SJCRH30 (cell line): ENCODE results near the gene DCTN4. TPM values are rescaled to one million over a fixed set of nuclear protein-coding genes. Genes with fewer than 3 reads are reported as not detected.

Experiments
- DNase-seq, 2 experiments: peaks; one replicate each; pipeline ENCODE4 v3.0.0-alpha.2; 2015 to 2020
- H3K27ac ChIP-seq: fragments of 250-450 bp; sonication (Bioruptor Pico); 2 replicates; pipeline ENCODE4 v1.5.1; 2020; ENCODE audit warnings: mild to moderate bottlenecking, moderate library complexity
- H3K27me3 ChIP-seq: fragments of 250-450 bp; sonication (Bioruptor Pico); 2 replicates; pipeline ENCODE4 v1.5.1; 2020; ENCODE audit warnings: mild to moderate bottlenecking, moderate library complexity
- H3K36me3 ChIP-seq: fragments of 250-450 bp; sonication (Bioruptor Pico); 2 replicates; pipeline ENCODE4 v1.5.1; 2020; ENCODE audit warnings: mild to moderate bottlenecking, moderate library complexity
- H3K4me1 ChIP-seq: fragments of 250-450 bp; sonication (Bioruptor Pico); 2 replicates; pipeline ENCODE4 v1.5.1; 2020; ENCODE audit warnings: mild to moderate bottlenecking, moderate library complexity
- H3K4me3 ChIP-seq: fragments of 250-450 bp; sonication (Bioruptor Pico); 2 replicates; pipeline ENCODE4 v1.5.1; 2020; ENCODE audit warnings: mild to moderate bottlenecking, moderate library complexity
- H3K9me3 ChIP-seq: fragments of 250-450 bp; sonication (Bioruptor Pico); replicated peaks from 2 replicates; pipeline ENCODE4 v1.5.1; 2020; ENCODE audit warnings: mild to moderate bottlenecking, moderate library complexity
- total RNA-seq: library from RNA; depleted of rRNA; stranded (reverse); fragments of >200 nt; shearing (Covaris generic); gene quantifications from 2 replicates; pipeline ENCODE4 v1.2.3, GENCODE V29; 2014

Gene DCTN4
- total RNA-seq, 1 experiment from 2014 or later: 47.8 TPM

DNA sequence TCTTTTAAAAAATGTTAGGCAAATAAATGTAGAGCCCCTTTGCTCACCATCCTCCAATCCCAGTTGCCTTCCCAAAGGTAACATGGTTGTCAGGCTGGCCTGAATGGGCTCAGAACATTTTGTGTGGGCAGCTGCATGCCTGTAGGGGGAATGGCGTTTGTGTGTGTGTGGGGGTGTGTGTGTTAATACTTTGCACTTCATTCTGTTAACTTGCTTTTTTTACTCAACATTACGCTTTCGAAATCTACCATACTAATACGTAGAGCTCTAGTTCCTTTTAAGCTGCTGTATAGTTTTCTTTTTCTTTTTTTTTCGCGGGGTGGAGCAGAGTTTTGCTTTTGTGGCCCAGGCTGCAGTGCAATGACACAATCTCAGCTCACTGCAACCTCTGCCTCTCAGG lies 83.7 kb downstream of the DCTN4 start:
- Histone ChIP-seq H3K4me3 (no peak overlapping the region), H3K27me3 (no peaks in the 10 kb centered on the region), H3K4me1 (peaks cover 6% of the 10 kb centered on the region; the same call in 1 of the 2 replicates), H3K36me3 (no peaks in the 10 kb centered on the region), H3K27ac (no peak overlapping the region), H3K9me3 (no peaks in the 10 kb centered on the region)
- DNase-seq: no peak

GRCh38 chr5:150674341-150674821 lies 84.4 kb downstream of the DCTN4 start:
- Histone ChIP-seq H3K27ac (no peak overlapping the region), H3K27me3 (no peaks in the 10 kb centered on the region), H3K9me3 (no peaks in the 10 kb centered on the region), H3K4me3 (no peak overlapping the region), H3K4me1 (peaks cover 6% of the 10 kb centered on the region; the same call in 1 of the 2 replicates), H3K36me3 (no peaks in the 10 kb centered on the region)
- no peak for DNase-seq

GRCh38 chr5:150672884-150673275 lies 85.9 kb downstream of the DCTN4 start:
- no peaks in the 10 kb centered on the region for H3K27me3 ChIP-seq
- no peak for DNase-seq
- H3K9me3 ChIP-seq: no peaks in the 10 kb centered on the region
- H3K4me3 ChIP-seq: no peak overlapping the region
- peaks cover 6% of the 10 kb centered on the region; the same call in 1 of the 2 replicates for H3K4me1 ChIP-seq
- H3K27ac ChIP-seq: no peak overlapping the region
- H3K36me3 ChIP-seq: no peaks in the 10 kb centered on the region

DNA sequence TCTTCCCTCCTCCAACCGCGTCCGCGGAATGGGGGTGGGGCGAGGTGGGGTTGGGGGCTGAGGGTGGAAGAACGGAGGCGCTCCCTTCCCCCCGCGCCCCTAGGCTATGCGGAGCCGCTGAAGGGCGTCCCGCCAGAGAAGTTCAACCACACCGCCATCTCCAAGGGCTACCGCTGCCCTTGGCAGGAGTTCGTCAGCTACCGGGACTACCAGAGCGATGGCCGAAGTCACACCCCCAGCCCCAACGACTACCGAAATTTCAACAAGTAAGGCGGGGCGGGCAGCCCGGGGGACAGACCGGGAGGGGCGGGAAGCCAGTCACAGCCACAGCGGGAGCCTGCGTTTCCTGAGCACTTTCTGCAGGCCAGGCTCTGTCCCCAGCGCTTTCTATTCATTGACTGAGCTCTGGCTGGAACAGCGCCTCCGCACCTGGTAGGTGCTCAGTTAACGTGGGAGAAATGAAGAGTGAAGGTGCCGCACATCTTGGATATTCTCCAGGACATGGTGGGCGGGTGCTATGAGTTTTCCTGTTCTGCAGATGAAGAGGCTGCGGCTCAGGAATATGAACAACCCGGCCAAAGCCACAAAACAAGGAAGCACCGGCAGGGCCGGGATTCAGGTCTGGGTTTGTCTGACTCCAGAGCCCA lies 86.5 kb downstream of the DCTN4 start:
- H3K27me3 ChIP-seq: peaks cover 2% of the 10 kb centered on the region; the same call in 1 of the 2 replicates
- no peak overlapping the region for H3K27ac ChIP-seq
- H3K4me3 ChIP-seq: no peak overlapping the region
- no peak for DNase-seq
- no peaks in the 10 kb centered on the region for H3K9me3 ChIP-seq
- peaks cover 6% of the 10 kb centered on the region; the same call in 1 of the 2 replicates for H3K4me1 ChIP-seq
- H3K36me3 ChIP-seq: no peaks in the 10 kb centered on the region

GRCh38 chr5:150671509-150672236 lies 87.1 kb downstream of the DCTN4 start:
- H3K4me1 ChIP-seq: peaks cover 6% of the 10 kb centered on the region; the same call in 1 of the 2 replicates
- no peaks in the 10 kb centered on the region for H3K9me3 ChIP-seq
- peaks cover 4% of the 10 kb centered on the region; the same call in 1 of the 2 replicates for H3K27me3 ChIP-seq
- no peak for DNase-seq
- no peak overlapping the region for H3K27ac ChIP-seq
- no peak overlapping the region for H3K4me3 ChIP-seq
- no peaks in the 10 kb centered on the region for H3K36me3 ChIP-seq

DNA sequence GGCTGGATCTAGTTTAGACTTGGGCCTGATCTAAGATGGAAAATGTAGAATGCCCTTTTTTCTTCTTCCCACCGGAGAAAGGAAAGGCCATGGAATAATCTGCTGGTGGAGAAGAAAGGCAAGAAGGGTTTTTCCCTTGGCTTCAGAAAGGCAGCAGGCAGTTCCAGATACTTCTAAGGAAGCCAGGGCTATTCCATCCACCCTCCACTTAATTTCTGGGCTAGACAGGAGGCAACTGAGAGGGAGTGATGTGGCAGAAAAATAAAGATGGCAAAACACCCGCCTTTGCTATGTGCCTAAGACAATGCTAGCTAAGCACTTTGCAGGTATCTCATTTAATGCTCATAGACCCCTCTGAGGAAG lies 87.9 kb downstream of the DCTN4 start:
- Histone ChIP-seq H3K4me3 (no peak overlapping the region), H3K27me3 (peaks cover 4% of the 10 kb centered on the region; the same call in 1 of the 2 replicates), H3K4me1 (peaks cover 6% of the 10 kb centered on the region; the same call in 1 of the 2 replicates), H3K36me3 (no peaks in the 10 kb centered on the region), H3K9me3 (no peaks in the 10 kb centered on the region), H3K27ac (no peak overlapping the region)
- DNase-seq: no peak

DNA sequence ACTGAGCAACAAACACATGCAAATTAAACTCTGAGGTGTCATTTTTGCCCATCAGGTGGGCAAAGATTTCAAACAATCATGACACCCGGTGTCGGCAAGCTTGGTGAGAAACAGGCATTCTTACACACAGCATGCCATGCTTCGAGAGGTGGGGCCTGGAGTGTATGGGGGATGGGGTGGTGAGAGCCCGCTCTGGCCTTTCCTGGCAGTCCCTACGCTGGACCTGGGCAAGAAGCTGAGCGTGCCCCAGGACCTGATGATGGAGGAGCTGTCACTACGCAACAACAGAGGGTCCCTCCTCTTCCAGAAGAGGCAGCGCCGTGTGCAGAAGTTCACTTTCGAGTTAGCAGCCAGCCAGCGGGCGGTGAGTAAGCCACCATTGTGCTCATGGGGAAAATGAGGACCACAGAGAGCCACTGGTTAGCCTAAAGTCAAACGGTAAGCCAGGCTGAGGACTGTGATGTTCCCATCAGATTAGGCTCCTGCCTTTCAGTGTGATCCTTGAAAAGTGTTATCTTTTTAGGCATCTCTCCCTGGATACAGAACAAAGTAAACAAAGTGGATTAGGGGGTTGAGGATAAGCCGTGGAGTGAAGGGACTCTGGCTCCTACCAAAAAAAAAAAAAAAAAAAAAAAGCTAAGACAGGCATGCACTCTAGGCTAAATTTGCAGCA lies 88.4 kb downstream of the DCTN4 start:
- H3K4me3 ChIP-seq: no peak overlapping the region
- peaks cover 4% of the 10 kb centered on the region; the same call in 1 of the 2 replicates for H3K27me3 ChIP-seq
- no peak overlapping the region for H3K27ac ChIP-seq
- DNase-seq: no peak
- H3K4me1 ChIP-seq: peaks cover 6% of the 10 kb centered on the region; the same call in 1 of the 2 replicates
- no peaks in the 10 kb centered on the region for H3K9me3 ChIP-seq
- H3K36me3 ChIP-seq: no peaks in the 10 kb centered on the region

DNA sequence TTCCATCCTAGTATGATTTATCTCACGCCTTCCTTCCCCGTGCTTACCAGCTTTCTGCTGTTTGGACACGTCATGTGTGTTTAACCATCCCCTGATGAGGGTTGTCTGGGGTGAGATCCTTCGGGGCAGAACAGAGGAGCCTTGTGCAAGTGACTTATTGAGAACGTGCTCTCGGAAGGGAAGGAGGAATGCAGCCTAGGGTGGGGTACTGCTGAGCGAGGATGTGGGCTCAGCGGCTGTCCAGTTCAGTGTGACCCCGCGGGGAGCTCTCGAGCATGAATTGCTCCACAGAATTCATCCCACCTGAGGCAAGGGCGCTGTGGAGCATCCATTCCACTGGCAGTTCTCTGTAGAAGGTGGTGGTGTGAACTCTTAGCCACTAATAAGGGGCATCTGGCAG lies 93.8 kb downstream of the DCTN4 start:
- H3K27me3 ChIP-seq: peaks cover 7% of the 10 kb centered on the region; the same call in 1 of the 2 replicates
- H3K36me3 ChIP-seq: no peaks in the 10 kb centered on the region
- H3K4me1 ChIP-seq: no peaks in the 10 kb centered on the region; the same call in 1 of the 2 replicates
- H3K27ac ChIP-seq: no peak overlapping the region
- no peaks in the 10 kb centered on the region for H3K9me3 ChIP-seq
- DNase-seq: no peak
- no peak overlapping the region for H3K4me3 ChIP-seq

DNA sequence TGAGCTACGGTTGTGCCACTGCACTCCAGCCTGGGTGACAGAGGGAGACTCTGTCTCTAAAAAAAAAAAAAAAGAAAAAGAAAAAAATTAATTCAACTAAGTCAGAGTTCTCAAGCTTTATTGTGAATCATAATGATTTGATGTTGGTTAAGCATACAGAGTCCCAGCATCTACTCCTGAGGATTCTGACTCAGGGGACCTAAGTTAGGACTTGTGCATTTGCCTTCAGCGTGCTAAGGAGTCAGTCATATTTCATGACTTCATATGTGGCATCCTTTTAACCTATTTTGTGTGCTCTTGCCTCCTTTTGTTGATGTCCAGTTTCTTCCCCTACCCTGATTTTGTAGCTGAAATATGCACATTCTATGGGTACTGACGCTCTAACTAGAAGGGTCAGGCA lies 94.9 kb downstream of the DCTN4 start:
- no peak overlapping the region for H3K27ac ChIP-seq
- no peaks in the 10 kb centered on the region for H3K36me3 ChIP-seq
- no peaks in the 10 kb centered on the region for H3K9me3 ChIP-seq
- DNase-seq: no peak
- peaks cover 7% of the 10 kb centered on the region; the same call in 1 of the 2 replicates for H3K27me3 ChIP-seq
- no peak overlapping the region for H3K4me3 ChIP-seq
- H3K4me1 ChIP-seq: no peaks in the 10 kb centered on the region; the same call in 1 of the 2 replicates

DNA sequence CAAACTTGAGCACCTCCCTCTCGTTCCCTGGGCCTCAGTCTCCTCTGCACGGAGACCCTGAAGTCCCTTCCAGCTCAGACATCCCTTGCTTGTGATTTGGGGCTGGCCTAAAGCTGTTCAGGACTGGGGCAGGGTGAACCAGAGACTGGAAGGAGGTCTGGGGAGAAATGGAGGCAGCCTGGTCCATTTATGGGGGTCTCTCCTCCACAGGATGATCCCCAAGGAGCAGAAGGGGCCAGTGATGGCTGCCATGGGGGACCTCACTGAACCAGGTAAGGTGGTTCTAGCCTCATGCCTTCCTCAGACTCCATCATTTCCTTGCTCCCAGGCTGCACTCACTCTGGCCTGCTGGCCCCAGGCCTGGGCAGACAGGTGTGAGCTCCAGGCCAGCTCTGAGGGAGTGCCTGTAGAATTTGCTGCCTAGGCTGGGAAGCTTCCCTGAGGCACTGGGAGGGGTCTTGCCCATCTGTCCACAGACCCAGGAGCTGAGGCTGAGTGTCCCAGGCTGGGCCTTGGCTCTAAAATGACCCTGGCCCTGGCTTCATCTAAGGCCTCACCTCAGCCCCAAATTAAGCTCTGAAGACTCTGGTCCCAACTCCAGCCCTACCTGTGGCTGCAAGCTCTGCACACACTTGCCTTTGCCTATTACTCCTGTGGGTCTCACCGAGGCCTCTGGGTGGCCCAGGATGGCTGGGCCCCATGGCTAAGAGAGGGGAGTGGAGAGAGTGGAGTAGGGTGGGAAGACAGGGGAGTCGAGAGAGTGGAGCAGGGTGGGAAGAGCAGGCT lies 95.9 kb downstream of the DCTN4 start:
- Histone ChIP-seq H3K36me3 (no peaks in the 10 kb centered on the region), H3K4me1 (no peaks in the 10 kb centered on the region; the same call in 1 of the 2 replicates), H3K9me3 (no peaks in the 10 kb centered on the region), H3K27ac (no peak overlapping the region), H3K4me3 (no peak overlapping the region), H3K27me3 (peaks cover 7% of the 10 kb centered on the region; the same call in 1 of the 2 replicates)
- DNase-seq: no peak

DNA sequence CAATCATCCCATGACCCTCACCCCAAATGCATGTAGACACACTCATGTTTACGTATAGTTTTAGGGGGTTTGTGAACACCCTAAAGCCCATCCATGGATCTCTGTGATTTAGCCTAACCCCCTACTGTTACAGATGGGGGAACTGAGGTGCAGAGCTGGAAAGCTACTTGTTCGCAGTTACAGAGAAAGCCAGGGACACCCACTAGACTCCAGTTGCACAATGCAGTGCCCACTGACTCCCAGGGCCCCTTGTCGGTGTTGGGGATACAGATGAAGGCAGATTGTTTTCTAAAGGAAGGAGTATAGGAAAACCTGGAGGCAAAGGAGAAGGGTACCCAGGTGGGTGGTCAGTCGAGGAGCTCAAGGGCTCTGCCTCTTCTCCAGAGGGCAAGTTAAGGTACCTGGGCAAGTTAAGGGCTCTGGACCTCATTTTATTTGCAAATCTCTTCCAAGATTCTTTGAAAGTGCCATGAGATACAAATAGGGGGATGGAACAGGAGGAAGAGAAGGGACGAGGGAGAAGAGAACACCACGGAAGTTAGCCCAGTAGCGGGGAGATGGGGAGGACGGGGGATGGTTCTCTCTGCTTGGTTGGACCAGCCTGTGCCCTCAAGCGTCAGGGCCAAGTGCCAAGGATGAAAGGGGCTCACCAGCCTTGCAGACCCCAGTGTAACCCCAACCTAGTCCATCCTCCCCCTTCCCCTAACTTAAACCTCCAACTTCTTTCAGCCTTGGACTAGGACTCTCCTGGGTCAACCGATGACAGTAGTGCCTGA lies 96.8 kb downstream of the DCTN4 start:
- Histone ChIP-seq H3K36me3 (no peaks in the 10 kb centered on the region), H3K27me3 (0 out of 2 replicates have a peak, but pooled peaks cover 3% of the 10 kb centered on the region), H3K9me3 (no peaks in the 10 kb centered on the region), H3K27ac (no peak overlapping the region), H3K4me3 (no peak overlapping the region), H3K4me1 (peaks cover 6% of the 10 kb centered on the region)
- DNase-seq: no peak

- H3K4me1 ChIP-seq: peaks cover 6% of the 10 kb centered on the region
- H3K27me3 ChIP-seq: 0 out of 2 replicates have a peak, but pooled peaks cover 3% of the 10 kb centered on the region
- no peak within 1 kb of the TSS for H3K27ac ChIP-seq
- H3K9me3 ChIP-seq: no peaks in the 10 kb centered on the region
- H3K4me3 ChIP-seq: no peak within 1 kb of the TSS
- no peaks in the 10 kb centered on the region for H3K36me3 ChIP-seq
- no peak for DNase-seq
These were observed 97.7 kb downstream of the DCTN4 start, which contains the start of gene MYOZ3 for GRCh38 chr5:150661086-150661485. Gene MYOZ3 (plus strand): TSS chr5:150661251. CDS start chr5:150662942, 1,691 bp downstream.

DNA sequence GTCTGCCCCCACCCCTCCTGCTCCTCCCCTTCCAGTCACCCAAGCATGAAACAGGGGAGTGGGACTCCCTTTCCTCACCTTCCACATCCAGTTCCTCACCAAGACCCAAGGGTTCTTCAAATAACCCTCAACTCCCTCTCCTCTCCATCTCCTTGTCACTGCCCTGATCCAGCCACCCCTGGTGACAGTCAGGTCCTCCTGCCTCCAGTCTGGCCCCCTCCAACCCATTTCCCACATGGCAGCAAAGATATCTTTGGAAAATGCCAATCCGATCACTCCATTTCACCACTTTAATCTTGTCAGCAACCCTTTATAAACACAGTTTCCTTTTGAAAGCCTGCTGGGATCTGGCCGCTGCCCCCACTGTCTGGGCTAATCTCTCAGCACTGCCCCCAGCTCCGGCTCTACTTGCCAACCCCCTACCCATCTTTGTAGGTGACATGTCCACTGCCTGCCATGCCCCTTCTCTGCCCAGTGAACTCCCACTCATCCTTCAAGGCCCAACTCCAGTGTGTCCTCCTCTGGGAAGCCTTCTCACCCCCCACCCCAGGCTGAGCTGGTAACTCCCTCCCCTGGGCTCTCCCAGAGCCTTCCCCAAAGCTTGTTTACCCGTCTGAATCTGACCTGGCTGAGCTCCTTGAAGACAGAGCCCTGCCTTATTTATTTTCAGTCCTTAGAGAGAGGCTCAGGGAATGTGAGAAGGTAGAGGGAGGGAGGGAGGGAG lies 98.5 kb downstream of the DCTN4 start:
- Histone ChIP-seq H3K9me3 (no peaks in the 10 kb centered on the region), H3K4me3 (no peak overlapping the region), H3K36me3 (no peaks in the 10 kb centered on the region), H3K4me1 (peaks cover 6% of the 10 kb centered on the region), H3K27me3 (0 out of 2 replicates have a peak, but pooled peaks cover 3% of the 10 kb centered on the region), H3K27ac (no peak overlapping the region)
- no peak for DNase-seq
